Mammary epithelial cell (primary cell): ENCODE data around the gene CCDC134.

Source experiments
- EZH2 ChIP-seq: IDR thresholded peaks from 2 replicates; pipeline ENCODE4 v1.6.1; 2012; ENCODE audit warnings: low read length, inconsistent platforms, borderline replicate concordance
- TF ChIP-seq, protein P1 (sequence below), 2 donors: IDR thresholded peaks in 1 of 2; conservative IDR thresholded peaks in 1 of 2; 2 replicates each; pipeline ENCODE4 v1.5.1; 2011 to 2012; ENCODE audit warnings: inconsistent platforms in 2 of 2, low read length in 2 of 2, mild to moderate bottlenecking in 2 of 2, control low read depth in 1 of 2, low read depth in 1 of 2; ENCODE audit not compliant: insufficient read depth in 1 of 2; ENCODE audit errors: extremely low read depth in 1 of 2

DNA sequence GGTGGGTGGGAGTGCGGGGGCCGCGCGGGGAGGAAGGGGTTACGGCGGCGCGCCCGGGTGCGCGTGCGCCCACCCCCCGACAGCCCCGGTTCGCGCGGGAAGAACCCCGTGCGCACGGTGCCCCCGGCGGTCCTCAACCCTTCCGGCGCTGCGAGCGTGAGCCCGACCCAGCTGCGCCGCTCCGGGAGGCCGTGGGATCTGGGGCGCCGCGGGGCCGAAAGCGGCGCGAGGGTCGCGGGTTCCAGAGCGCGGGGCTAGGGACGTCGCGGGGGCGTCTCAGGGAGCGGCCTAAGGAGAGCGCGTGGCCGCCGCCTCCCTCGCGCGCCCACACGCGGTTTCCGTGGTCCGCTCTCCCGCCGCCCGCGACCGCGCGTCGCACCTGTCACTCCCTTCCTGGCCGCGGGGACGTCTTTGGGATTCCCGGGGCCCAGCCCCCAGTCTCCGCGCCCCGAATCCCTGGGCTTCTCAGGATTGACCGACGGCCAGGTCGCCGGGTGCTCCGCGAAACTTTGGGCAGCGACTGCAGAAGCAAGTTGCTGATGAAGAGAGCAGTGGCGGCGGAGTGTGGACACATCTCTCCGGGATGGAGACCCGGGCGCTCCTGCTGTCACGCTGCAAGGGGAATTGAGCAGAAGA, 33.0 kb downstream of the CCDC134 start:
- TF ChIP-seq, protein P1, sequence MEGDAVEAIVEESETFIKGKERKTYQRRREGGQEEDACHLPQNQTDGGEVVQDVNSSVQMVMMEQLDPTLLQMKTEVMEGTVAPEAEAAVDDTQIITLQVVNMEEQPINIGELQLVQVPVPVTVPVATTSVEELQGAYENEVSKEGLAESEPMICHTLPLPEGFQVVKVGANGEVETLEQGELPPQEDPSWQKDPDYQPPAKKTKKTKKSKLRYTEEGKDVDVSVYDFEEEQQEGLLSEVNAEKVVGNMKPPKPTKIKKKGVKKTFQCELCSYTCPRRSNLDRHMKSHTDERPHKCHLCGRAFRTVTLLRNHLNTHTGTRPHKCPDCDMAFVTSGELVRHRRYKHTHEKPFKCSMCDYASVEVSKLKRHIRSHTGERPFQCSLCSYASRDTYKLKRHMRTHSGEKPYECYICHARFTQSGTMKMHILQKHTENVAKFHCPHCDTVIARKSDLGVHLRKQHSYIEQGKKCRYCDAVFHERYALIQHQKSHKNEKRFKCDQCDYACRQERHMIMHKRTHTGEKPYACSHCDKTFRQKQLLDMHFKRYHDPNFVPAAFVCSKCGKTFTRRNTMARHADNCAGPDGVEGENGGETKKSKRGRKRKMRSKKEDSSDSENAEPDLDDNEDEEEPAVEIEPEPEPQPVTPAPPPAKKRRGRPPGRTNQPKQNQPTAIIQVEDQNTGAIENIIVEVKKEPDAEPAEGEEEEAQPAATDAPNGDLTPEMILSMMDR (conservative IDR thresholded peaks at IDR 0.05 in 1 of 2, IDR thresholded peaks at IDR 0.05 in 1 of 2; ENCODE audit: extremely low read depth in 1 of 2, insufficient read depth in 1 of 2, low read depth in 1 of 2, low read length in 2 of 2), result no peak
- no peak for TF ChIP-seq EZH2
